ENCODE results near the gene LURAP1L. TPM values are rescaled to one million over a fixed set of nuclear protein-coding genes. Genes with fewer than 3 reads are reported as not detected.
"Not testable (repeated sequence)": the region's sequence is repeated elsewhere in the genome, so short reads cannot be mapped to it uniquely, and the experiment has no call there.

The LURAP1L gene
- total RNA-seq, 1 experiment from 2014 or later = 2.0 TPM

GRCh38 chr9:12856603-12857002 is 81.8 kb downstream of the LURAP1L start:
- no peak for DNase-seq (ENCODE audit: low read depth)

GRCh38 chr9:12859704-12860251 is 85.0 kb downstream of the LURAP1L start:
- peak; percentile 92 for DNase-seq (ENCODE audit: low read depth)

- no peak for DNase-seq (ENCODE audit: low read depth)
These were observed 86.2 kb downstream of the LURAP1L start for GRCh38 chr9:12860998-12861397.

GRCh38 chr9:12862611-12863410 is 88.0 kb downstream of the LURAP1L start:
- DNase-seq (ENCODE audit: low read depth) = no peak

- DNase-seq (ENCODE audit: low read depth) = no peak
These were observed 88.8 kb downstream of the LURAP1L start for GRCh38 chr9:12863618-12864017.

- DNase-seq (ENCODE audit: low read depth) = not testable (repeated sequence)
These were observed 90.6 kb downstream of the LURAP1L start for GRCh38 chr9:12865380-12865779.

Other genes with a start within 250 kb of the LURAP1L start
- 4.5 and 5.8 TPM in 2 replicates for gene TYRP1, start 81.6 kb upstream of the LURAP1L start, total RNA-seq (2014; rRNA removed; shearing (Covaris generic))